Choroid plexus epithelial cell (primary cell): Measurements from ENCODE around the gene DCTN4.

Experiments used
- DNase-seq: peaks from one replicate; pipeline ENCODE4 v3.0.0-alpha.2; 2010; ENCODE audit warnings: low read depth
- H3K4me3 ChIP-seq: 2 replicates; pipeline ENCODE4 v1.5.1; 2011; ENCODE audit warnings: low read depth, mild to moderate bottlenecking, control low read depth, low read length, moderate library complexity
- CTCF ChIP-seq: conservative IDR thresholded peaks from 2 replicates; pipeline ENCODE4 v1.5.1; 2011; ENCODE audit warnings: low read depth, mild to moderate bottlenecking, control low read depth, inconsistent platforms, low read length, moderate library complexity

DCTN4 gene

GRCh38 chr5:150789943-150790611 is 31.3 kb upstream of the DCTN4 start:
- TF ChIP-seq CTCF, result no peak
- DNase-seq, result peak; percentile 99
- peak overlapping the region; percentile 22 for H3K4me3 ChIP-seq

GRCh38 chr5:150789450-150789849 is 30.6 kb upstream of the DCTN4 start:
- no peak overlapping the region for H3K4me3 ChIP-seq
- no peak for TF ChIP-seq CTCF
- DNase-seq, result peak; percentile 78

GRCh38 chr5:150788977-150789376 is 30.2 kb upstream of the DCTN4 start:
- H3K4me3 ChIP-seq, result no peak overlapping the region
- TF ChIP-seq CTCF, result no peak
- DNase-seq, result no peak

- TF ChIP-seq CTCF, result no peak
- H3K4me3 ChIP-seq, result no peak overlapping the region
- DNase-seq, result no peak
Observed at GRCh38 chr5:150787656-150788055, 28.8 kb upstream of the DCTN4 start.

- DNase-seq, result no peak
- no peak for TF ChIP-seq CTCF
- H3K4me3 ChIP-seq, result no peak overlapping the region
Observed at GRCh38 chr5:150786876-150787275, 28.1 kb upstream of the DCTN4 start.

- TF ChIP-seq CTCF, result no peak
- H3K4me3 ChIP-seq, result no peak overlapping the region
- DNase-seq, result no peak
Observed at GRCh38 chr5:150785950-150786349, 27.1 kb upstream of the DCTN4 start.

- DNase-seq, result peak; percentile 93
- peak overlapping the region; percentile 21 for H3K4me3 ChIP-seq
- TF ChIP-seq CTCF, result no peak
Observed at GRCh38 chr5:150783422-150783928, 24.7 kb upstream of the DCTN4 start.
